CD14-positive monocyte (primary cell): Measurements from ENCODE around the gene SRRM3. TPM values are rescaled to one million over a fixed set of nuclear protein-coding genes. Genes with fewer than 3 reads are reported as not detected.

ENCODE experiments used
- DNase-seq, 3 donors: peaks; one replicate each; pipeline ENCODE4 v3.0.0-alpha.2; 2011 to 2022
- H2AFZ ChIP-seq: 2 replicates; pipeline ENCODE4 v1.6.0; 2012; ENCODE audit warnings: mild to moderate bottlenecking, low read depth, low read length, inconsistent platforms; ENCODE audit not compliant: insufficient read depth, poor library complexity, severe bottlenecking
- H3K27ac ChIP-seq, 2 donors: 1 replicate in 1 of 2; 2 replicates in 1 of 2; pipeline ENCODE4 v1.5.1; 2012 to 2013; ENCODE audit warnings: low read length in 2 of 2, control low read depth in 1 of 2, inconsistent platforms in 1 of 2, low read depth in 1 of 2, mild to moderate bottlenecking in 1 of 2
- H3K27me3 ChIP-seq, 2 donors: one replicate each; pipeline versions ENCODE4 v1.6.0 to v1.6.1; 2011 to 2013; ENCODE audit warnings: low read length in 2 of 2; ENCODE audit not compliant: control insufficient read depth in 2 of 2, insufficient read depth in 2 of 2
- H3K36me3 ChIP-seq, 2 donors: replicated peaks in 1 of 2; 1 replicate in 1 of 2; 2 replicates in 1 of 2; pipeline versions ENCODE4 v1.5.1 to v1.6.1; 2012 to 2013; ENCODE audit warnings: low read length in 2 of 2, control low read depth in 1 of 2, inconsistent platforms in 1 of 2, mild to moderate bottlenecking in 1 of 2; ENCODE audit not compliant: insufficient read depth in 2 of 2, control insufficient read depth in 1 of 2
- H3K4me1 ChIP-seq, 2 donors: 1 replicate in 1 of 2; 2 replicates in 1 of 2; pipeline versions ENCODE4 v1.5.1 to v1.6.1; 2012 to 2013; ENCODE audit warnings: low read length in 2 of 2, control low read depth in 1 of 2, inconsistent platforms in 1 of 2, mild to moderate bottlenecking in 1 of 2, moderate library complexity in 1 of 2; ENCODE audit not compliant: insufficient read depth in 2 of 2, control insufficient read depth in 1 of 2
- H3K4me2 ChIP-seq: replicated peaks from 2 replicates; pipeline ENCODE3; 2012; ENCODE audit warnings: low read length, moderate library complexity, mild to moderate bottlenecking; ENCODE audit not compliant: poor library complexity, severe bottlenecking; ENCODE audit errors: extremely low read depth
- H3K4me3 ChIP-seq, 3 experiments: fragments of 200-600 bp in 1 of 3; sonication (generic) in 1 of 3; replicated peaks in 1 of 3; 1 replicate in 2 of 3; 2 replicates in 1 of 3; pipeline ENCODE4 v1.5.1; 2011 to 2013; ENCODE audit warnings: low read length in 3 of 3, mild to moderate bottlenecking in 3 of 3, control low read depth in 2 of 3, low read depth in 2 of 3, inconsistent platforms in 1 of 3, moderate library complexity in 1 of 3
- H3K79me2 ChIP-seq: 2 replicates; pipeline ENCODE4 v1.6.0; 2012; ENCODE audit warnings: mild to moderate bottlenecking, control low read depth, inconsistent platforms, low read length, moderate library complexity; ENCODE audit not compliant: insufficient read depth
- H3K9ac ChIP-seq: 2 replicates; pipeline ENCODE4 v1.6.0; 2017; ENCODE audit warnings: low read length, mild to moderate bottlenecking; ENCODE audit not compliant: insufficient read depth, poor library complexity, severe bottlenecking
- H3K9me3 ChIP-seq, 2 donors: replicated peaks in 1 of 2; 1 replicate in 1 of 2; 2 replicates in 1 of 2; pipeline versions ENCODE4 v1.5.1 to v1.6.1; 2012 to 2013; ENCODE audit warnings: low read length in 2 of 2, control low read depth in 1 of 2; ENCODE audit not compliant: control insufficient read depth in 1 of 2, insufficient read depth in 1 of 2
- H4K20me1 ChIP-seq: 2 replicates; pipeline ENCODE4 v1.6.0; 2012; ENCODE audit warnings: mild to moderate bottlenecking, low read length, control low read depth, moderate library complexity; ENCODE audit not compliant: insufficient read depth
- H3K27ac Mint-ChIP-seq, 7 donors: one replicate each; pipeline ENCODE4 v1.8.0; 2020; ENCODE audit warnings: mild to moderate bottlenecking in 7 of 7, mixed read lengths in 7 of 7, moderate library complexity in 6 of 7, inconsistent platforms in 2 of 7
- H3K27me3 Mint-ChIP-seq, 3 donors: one replicate each; pipeline ENCODE4 v1.8.0; 2021 to 2022; ENCODE audit warnings: low read depth in 3 of 3, mild to moderate bottlenecking in 3 of 3, mixed read lengths in 3 of 3, moderate library complexity in 3 of 3, inconsistent platforms in 1 of 3
- H3K36me3 Mint-ChIP-seq, 2 donors: one replicate each; pipeline ENCODE4 v1.8.0; 2020; ENCODE audit warnings: mixed read lengths in 2 of 2, inconsistent platforms in 1 of 2, mild to moderate bottlenecking in 1 of 2
- H3K4me1 Mint-ChIP-seq: one replicate; pipeline ENCODE4 v1.8.0; 2020; ENCODE audit warnings: mild to moderate bottlenecking, mixed read lengths
- H3K4me3 Mint-ChIP-seq, 2 donors: one replicate each; pipeline ENCODE4 v1.8.0; 2020; ENCODE audit warnings: mild to moderate bottlenecking in 2 of 2, mixed read lengths in 2 of 2, moderate library complexity in 1 of 2
- H3K9me3 Mint-ChIP-seq, 7 donors: one replicate each; pipeline ENCODE4 v1.8.0; 2020 to 2022; ENCODE audit warnings: mixed read lengths in 7 of 7, mild to moderate bottlenecking in 6 of 7, moderate library complexity in 6 of 7, inconsistent platforms in 2 of 7
- CTCF ChIP-seq: fragments of 200-600 bp; IDR thresholded peaks from one replicate; pipeline ENCODE4 v1.8.0; 2022; ENCODE audit warnings: antibody characterized with exemption, mild to moderate bottlenecking
- WGBS: methylation state at CpG from one replicate; pipeline ENCODE4 v1.1.5; 2013; ENCODE audit warnings: missing lambda C conversion rate; ENCODE audit not compliant: insufficient coverage; 5-methylcytosine and 5-hydroxymethylcytosine counted together
- intact Hi-C, 2 donors: fragments of 100-400 bp; cut with micrococcal nuclease; formaldehyde crosslinking; loops; one replicate each; pipeline versions ENCODE4 v1.15.0 to v1.15.1; 2023
- polyA plus RNA-seq, 3 donors: library from polyadenylated mRNA; depleted of rRNA in 1 of 3; unstranded in 2 of 3; stranded (reverse) in 1 of 3; fragments of 300-500 nt in 2 of 3; fragments of >200 nt in 1 of 3; fragmentation: Illumina TruSeq in 2 of 3; gene quantifications; 1 replicate in 2 of 3; 2 replicates in 1 of 3; pipeline ENCODE4 v1.2.3, GENCODE V29; 2012 to 2021

SRRM3 gene
- polyA plus RNA-seq, 3 donors = not detected

DNA sequence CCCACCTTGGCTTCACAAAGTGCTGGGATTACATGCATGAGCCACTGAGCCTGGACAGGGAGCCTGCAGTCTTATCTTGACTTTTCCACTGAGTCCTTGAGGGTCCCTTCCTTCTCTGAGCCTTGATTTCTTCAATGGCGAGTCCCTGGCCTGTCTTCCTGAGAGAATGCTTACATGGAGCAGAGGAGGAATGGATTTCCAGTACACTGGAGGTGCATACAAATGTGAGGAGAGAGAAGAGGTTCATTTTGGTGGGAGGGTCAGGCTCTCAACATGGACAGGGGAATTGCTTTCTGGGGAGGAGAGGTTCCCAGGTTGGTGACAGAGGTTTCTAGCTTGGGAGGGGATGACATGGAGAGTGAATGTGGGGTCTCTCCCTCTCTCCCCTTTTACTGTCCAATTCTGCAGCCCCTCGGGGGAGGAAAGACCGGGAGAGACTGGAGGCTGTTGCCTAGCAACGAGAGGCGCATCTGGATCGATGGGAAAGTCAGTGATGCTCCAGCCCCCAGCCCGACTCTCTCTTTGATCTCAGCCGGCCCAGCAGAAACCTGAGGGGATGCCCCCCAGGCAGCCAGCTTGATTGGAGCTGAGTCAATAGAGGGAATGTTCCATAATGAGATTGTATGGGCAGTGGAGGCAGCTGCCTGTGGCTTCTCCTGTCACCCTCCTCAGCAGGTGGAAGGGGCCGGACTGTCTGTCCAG lies 14.8 kb downstream of the SRRM3 start:
- no peak for DNase-seq
- Histone ChIP-seq H2AFZ (no peak overlapping the region), H3K27me3 (peaks cover 0 to 5% of the 10 kb centered on the region in 2 donors), H3K9me3 (no peaks in the 10 kb centered on the region), H3K9ac (no peak overlapping the region), H3K4me2 (no peak overlapping the region), H3K36me3 (no peaks in the 10 kb centered on the region), H3K27ac (no peak overlapping the region), H3K79me2 (no peaks in the 10 kb centered on the region), H4K20me1 (no peaks in the 10 kb centered on the region), H3K4me1 (no peaks in the 10 kb centered on the region), H3K4me3 (no peak overlapping the region)
- H3K27ac Mint-ChIP-seq = no peak overlapping the region
- H3K4me1 Mint-ChIP-seq = no peaks in the 10 kb centered on the region
- H3K36me3 Mint-ChIP-seq = no peaks in the 10 kb centered on the region
- TF ChIP-seq CTCF = no peak
- peaks cover 0 to 7% (median 0%) of the 10 kb centered on the region in 7 donors for H3K9me3 Mint-ChIP-seq
- H3K27me3 Mint-ChIP-seq = peaks cover 22 to 44% (median 28%) of the 10 kb centered on the region in 3 donors
- intact Hi-C loops = no loop called here
- H3K4me3 Mint-ChIP-seq = no peak overlapping the region
- WGBS = 22% methylated on average over 7 of the region's 9 CpGs

GRCh38 chr7:76217942-76218566 lies 16.4 kb downstream of the SRRM3 start:
- Mint-ChIP-seq H3K4me1 (no peaks in the 10 kb centered on the region), H3K4me3 (peak overlapping the region in 1 of 2 donors; percentile 42), H3K27me3 (peaks cover 22 to 44% (median 30%) of the 10 kb centered on the region in 3 donors), H3K27ac (no peak overlapping the region), H3K36me3 (no peaks in the 10 kb centered on the region), H3K9me3 (peaks cover 0 to 7% (median 0%) of the 10 kb centered on the region in 7 donors)
- H3K9ac ChIP-seq = no peak overlapping the region
- intact Hi-C loops = no loop called here
- H3K36me3 ChIP-seq = no peaks in the 10 kb centered on the region
- TF ChIP-seq CTCF = no peak
- H3K27me3 ChIP-seq = peaks cover 0 to 5% of the 10 kb centered on the region in 2 donors
- no peak for DNase-seq
- H3K4me2 ChIP-seq = no peak overlapping the region
- H3K79me2 ChIP-seq = no peaks in the 10 kb centered on the region
- WGBS = 20% methylated on average over 2 of the region's 6 CpGs
- H3K4me1 ChIP-seq = no peaks in the 10 kb centered on the region
- no peak overlapping the region for H3K4me3 ChIP-seq
- no peaks in the 10 kb centered on the region for H4K20me1 ChIP-seq
- H2AFZ ChIP-seq = no peak overlapping the region
- no peak overlapping the region for H3K27ac ChIP-seq
- no peaks in the 10 kb centered on the region for H3K9me3 ChIP-seq
